Colonic mucosa (tissue), 4 donors: ENCODE data around the gene IFNB1. TPM values are rescaled to one million over a fixed set of nuclear protein-coding genes. Genes with fewer than 3 reads are reported as not detected.
A peak's percentile ranks its signal among the peaks of the same experiment; 100 is the strongest.

Experiments used
- DNase-seq: peaks from one replicate; pipeline ENCODE4 v3.0.0-alpha.2; 2020
- H3K27ac ChIP-seq: fragments of 200-600 bp; one replicate; pipeline ENCODE4 v1.8.0; 2021
- H3K27me3 ChIP-seq: fragments of 200-600 bp; one replicate; pipeline ENCODE4 v1.8.0; 2021
- H3K36me3 ChIP-seq: fragments of 200-600 bp; one replicate; pipeline ENCODE4 v1.8.0; 2021
- H3K4me1 ChIP-seq: fragments of 200-600 bp; one replicate; pipeline ENCODE4 v1.8.0; 2021; ENCODE audit warnings: mild to moderate bottlenecking
- H3K4me3 ChIP-seq: fragments of 200-600 bp; one replicate; pipeline ENCODE4 v1.8.0; 2021
- H3K9ac ChIP-seq, 2 donors: one replicate each; pipeline ENCODE4 v1.7.0; 2013; ENCODE audit warnings: control low read depth in 2 of 2, low read depth in 2 of 2, low read length in 2 of 2
- H3K9me3 ChIP-seq: fragments of 200-600 bp; one replicate; pipeline ENCODE4 v1.8.0; 2021
- CTCF ChIP-seq: fragments of 200-600 bp; IDR thresholded peaks from one replicate; pipeline ENCODE4 v1.8.0; 2022; ENCODE audit warnings: antibody characterized with exemption, mild to moderate bottlenecking
- intact Hi-C: fragments of 100-400 bp; cut with DNase I; formaldehyde crosslinking; loops from one replicate; pipeline ENCODE4 v1.14.1; 2022
- total RNA-seq, 2 donors: library from RNA; stranded (reverse); fragmentation: NEBNext Ultra II Directional in 1 of 2; extraction: Animal tissue kit (Norgen Biotek cat#: 25700) in 1 of 2; gene quantifications; one replicate each; pipeline ENCODE4 v1.2.1, GENCODE V29; 2021
- donor health status: healthy.
- donor health status: DM: no; HTN: no; CAD: no.
- donor health status: DM: no; HTN: no; CAD: no.

The IFNB1 gene
- total RNA-seq, 2 donors from 2014 or later = not detected

- H3K27ac ChIP-seq = no peak overlapping the region
- TF ChIP-seq CTCF = no peak
- H3K27me3 ChIP-seq = no peaks in the 10 kb centered on the region
- intact Hi-C loops = no loop called here
- H3K36me3 ChIP-seq = no peaks in the 10 kb centered on the region
- no peak overlapping the region for H3K4me3 ChIP-seq
- no peak for DNase-seq
- no peaks in the 10 kb centered on the region for H3K9me3 ChIP-seq
- H3K9ac ChIP-seq = no peak overlapping the region
- H3K4me1 ChIP-seq = no peaks in the 10 kb centered on the region
These were observed 6.8 kb downstream of the IFNB1 start for GRCh38 chr9:21070906-21071305.

DNA sequence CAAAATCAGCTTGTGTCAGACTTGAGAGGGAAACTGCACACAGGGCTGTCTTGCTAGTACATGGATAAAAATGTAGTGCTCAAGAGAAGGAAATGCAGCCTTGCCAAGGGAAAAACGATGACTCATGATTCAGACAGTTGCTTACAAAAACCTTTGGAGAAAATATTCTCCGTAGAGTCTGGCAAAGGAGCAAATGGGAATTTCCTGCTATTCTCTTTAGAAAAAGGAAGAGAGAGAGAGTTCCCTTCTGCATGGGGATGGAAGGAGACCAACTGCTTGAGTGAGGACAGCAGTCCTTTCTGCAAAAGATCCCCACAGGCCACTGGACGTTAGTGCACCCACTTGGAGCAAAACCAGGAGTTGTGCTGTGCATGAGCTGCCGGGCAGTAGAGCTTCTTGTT lies 7.6 kb downstream of the IFNB1 start:
- Histone ChIP-seq H3K27ac (peak overlapping the region; percentile 27), H3K4me3 (no peak overlapping the region)

GRCh38 chr9:21060919-21061561 lies 16.7 kb downstream of the IFNB1 start:
- Histone ChIP-seq H3K36me3 (no peaks in the 10 kb centered on the region), H3K9ac (no peak overlapping the region), H3K4me1 (no peaks in the 10 kb centered on the region), H3K27me3 (no peaks in the 10 kb centered on the region), H3K9me3 (no peaks in the 10 kb centered on the region), H3K27ac (no peak overlapping the region), H3K4me3 (no peak overlapping the region)
- TF ChIP-seq CTCF = no peak
- intact Hi-C loops = no loop called here
- DNase-seq = no peak

More for the DNA sequence above, 7.6 kb downstream of the IFNB1 start:
- Histone ChIP-seq H3K9me3 (no peaks in the 10 kb centered on the region), H3K9ac (no peak overlapping the region), H3K36me3 (no peaks in the 10 kb centered on the region), H3K27me3 (no peaks in the 10 kb centered on the region), H3K4me1 (no peaks in the 10 kb centered on the region)
- intact Hi-C loops = no loop called here
- no peak for DNase-seq
- no peak for TF ChIP-seq CTCF

- DNase-seq = no peak
- no peaks in the 10 kb centered on the region for H3K36me3 ChIP-seq
- H3K4me3 ChIP-seq = no peak overlapping the region
- no peaks in the 10 kb centered on the region for H3K9me3 ChIP-seq
- no peaks in the 10 kb centered on the region for H3K27me3 ChIP-seq
- intact Hi-C loops = no loop called here
- H3K9ac ChIP-seq = no peak overlapping the region
- H3K27ac ChIP-seq = no peak overlapping the region
- no peaks in the 10 kb centered on the region for H3K4me1 ChIP-seq
- TF ChIP-seq CTCF = no peak
These were observed 20.8 kb downstream of the IFNB1 start for GRCh38 chr9:21056931-21057330.

GRCh38 chr9:21053851-21054250 lies 23.9 kb downstream of the IFNB1 start:
- H3K9me3 ChIP-seq = no peaks in the 10 kb centered on the region
- DNase-seq = no peak
- no peaks in the 10 kb centered on the region for H3K36me3 ChIP-seq
- no peaks in the 10 kb centered on the region for H3K4me1 ChIP-seq
- intact Hi-C loops = no loop called here
- H3K9ac ChIP-seq = no peak overlapping the region
- H3K27me3 ChIP-seq = no peaks in the 10 kb centered on the region
- TF ChIP-seq CTCF = no peak
- H3K4me3 ChIP-seq = no peak overlapping the region
- H3K27ac ChIP-seq = no peak overlapping the region
